Lower leg skin (tissue), 4 donors: ENCODE results near the gene ANKRD13D. TPM values are rescaled to one million over a fixed set of nuclear protein-coding genes. Genes with fewer than 3 reads are reported as not detected.

Source experiments
- DNase-seq, 2 donors: peaks; one replicate each; pipeline ENCODE4 v3.0.0-alpha.2; 2019; ENCODE audit warnings: low spot score in 2 of 2
- H3K4me3 ChIP-seq: fragments of 200-600 bp; sonication (generic); 2 replicates; pipeline ENCODE4 v1.5.1; 2017; ENCODE audit warnings: mild to moderate bottlenecking, low read depth; ENCODE audit not compliant: poor library complexity, severe bottlenecking
- CTCF ChIP-seq, 3 donors: fragments of 450-650 bp; IDR thresholded peaks; one replicate each; pipeline ENCODE4 v1.5.1; 2016; ENCODE audit warnings: antibody characterized with exemption in 3 of 3, mild to moderate bottlenecking in 3 of 3, moderate library complexity in 2 of 3
- POLR2A ChIP-seq, 2 donors: fragments of 450-650 bp; IDR thresholded peaks; one replicate each; pipeline ENCODE4 v1.6.1; 2016 to 2017; ENCODE audit warnings: antibody characterized with exemption in 2 of 2, mild to moderate bottlenecking in 1 of 2, moderate library complexity in 1 of 2
- WGBS, 2 donors: methylation state at CpG; one replicate each; pipeline ENCODE4 v1.1.5; 2018; 5-methylcytosine and 5-hydroxymethylcytosine counted together
- intact Hi-C: fragments of 100-400 bp; cut with DNase I; formaldehyde crosslinking; loops from one replicate; pipeline ENCODE4 v1.15.0; 2023; ENCODE audit warnings: low total_unique reads
- total RNA-seq, 4 donors: library from RNA; depleted of rRNA; stranded (reverse); fragments of >200 nt; gene quantifications; one replicate each; pipeline ENCODE4 v1.1.0, GENCODE V29; 2016

Gene ANKRD13D
- total RNA-seq, 4 donors from 2014 or later = 60.5 to 84.7 (median 72.8) TPM

- TF ChIP-seq POLR2A (IDR thresholded peaks at IDR 0.05) (no peak), CTCF (IDR thresholded peaks at IDR 0.05) (no peak)
- intact Hi-C loops = no loop called here
- H3K4me3 ChIP-seq = no peak overlapping the region
- DNase-seq = no peak
- 26 to 27% methylated on average over 28 of the region's 28 CpGs for whole genome bisulfite sequencing, 2 donors
Observed at GRCh38 chr11:67270256-67271204, 18.6 kb upstream of the ANKRD13D start.

DNA sequence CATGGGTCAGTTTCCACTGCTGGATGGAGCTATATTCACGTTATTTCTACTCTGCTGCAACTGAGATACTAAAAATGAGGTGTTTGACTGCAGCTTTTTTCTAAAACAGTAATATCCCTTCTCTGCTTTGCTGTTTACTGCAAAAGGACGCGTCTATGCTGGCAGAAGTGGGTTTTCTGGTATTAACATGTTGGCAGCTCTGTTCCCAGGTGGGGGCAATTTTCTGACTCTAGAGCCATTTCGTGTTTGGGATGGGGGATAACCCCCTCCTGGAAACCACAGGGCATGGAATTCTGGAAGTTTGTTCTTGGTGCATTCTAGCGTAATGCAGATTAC lies 17.9 kb upstream of the ANKRD13D start:
- intact Hi-C loops = no loop called here
- no peak overlapping the region for H3K4me3 ChIP-seq
- TF ChIP-seq POLR2A (IDR thresholded peaks at IDR 0.05) = no peak
- no peak for TF ChIP-seq CTCF (IDR thresholded peaks at IDR 0.05)
- WGBS, 2 donors = 59 to 71% methylated on average over 5 of the region's 5 CpGs
- no peak for DNase-seq

DNA sequence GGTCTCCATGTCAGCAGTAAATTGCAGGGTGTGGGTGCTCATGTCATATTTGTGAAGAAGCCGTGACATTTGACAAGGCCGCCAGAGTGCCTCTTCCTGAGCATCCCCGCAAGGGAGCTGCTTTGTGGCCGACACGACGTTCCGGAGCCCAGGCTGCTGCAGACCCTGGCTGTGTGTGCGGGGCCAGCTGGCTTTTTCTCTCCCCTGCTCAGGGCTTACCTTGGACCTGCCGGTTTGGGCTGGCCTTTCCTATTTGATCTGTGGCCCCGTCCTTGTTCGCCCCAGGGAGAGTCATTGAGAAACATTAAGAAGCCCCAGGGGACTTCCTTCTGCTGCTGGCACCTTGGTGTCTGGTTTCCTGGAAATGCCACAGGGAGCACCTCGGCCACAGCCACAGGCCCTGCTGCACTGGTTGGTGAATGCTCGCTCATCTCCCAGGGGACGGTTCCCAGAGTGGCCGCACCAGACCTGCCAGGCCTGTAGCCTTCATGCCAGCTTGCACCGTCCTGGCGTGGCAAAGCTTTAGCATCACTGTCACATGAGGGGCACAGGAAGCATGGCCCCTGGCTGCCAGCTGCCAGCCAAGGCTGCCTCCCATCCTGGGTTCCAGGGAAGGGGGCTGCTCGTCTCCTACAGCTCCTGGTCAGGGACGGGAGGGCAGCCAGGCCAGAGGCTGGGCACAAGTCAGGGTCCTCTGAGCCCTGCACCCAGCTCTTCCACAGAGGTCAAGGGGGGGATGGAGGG lies 17.4 kb upstream of the ANKRD13D start:
- intact Hi-C loops = no loop called here
- TF ChIP-seq CTCF (IDR thresholded peaks at IDR 0.05) = no peak
- TF ChIP-seq POLR2A (IDR thresholded peaks at IDR 0.05) = no peak
- 61% methylated on average over 12 to 14 of the region's 19 CpGs for WGBS, 2 donors
- peak in 1 of 2 donors; percentile 81 for DNase-seq
- H3K4me3 ChIP-seq = no peak overlapping the region

DNA sequence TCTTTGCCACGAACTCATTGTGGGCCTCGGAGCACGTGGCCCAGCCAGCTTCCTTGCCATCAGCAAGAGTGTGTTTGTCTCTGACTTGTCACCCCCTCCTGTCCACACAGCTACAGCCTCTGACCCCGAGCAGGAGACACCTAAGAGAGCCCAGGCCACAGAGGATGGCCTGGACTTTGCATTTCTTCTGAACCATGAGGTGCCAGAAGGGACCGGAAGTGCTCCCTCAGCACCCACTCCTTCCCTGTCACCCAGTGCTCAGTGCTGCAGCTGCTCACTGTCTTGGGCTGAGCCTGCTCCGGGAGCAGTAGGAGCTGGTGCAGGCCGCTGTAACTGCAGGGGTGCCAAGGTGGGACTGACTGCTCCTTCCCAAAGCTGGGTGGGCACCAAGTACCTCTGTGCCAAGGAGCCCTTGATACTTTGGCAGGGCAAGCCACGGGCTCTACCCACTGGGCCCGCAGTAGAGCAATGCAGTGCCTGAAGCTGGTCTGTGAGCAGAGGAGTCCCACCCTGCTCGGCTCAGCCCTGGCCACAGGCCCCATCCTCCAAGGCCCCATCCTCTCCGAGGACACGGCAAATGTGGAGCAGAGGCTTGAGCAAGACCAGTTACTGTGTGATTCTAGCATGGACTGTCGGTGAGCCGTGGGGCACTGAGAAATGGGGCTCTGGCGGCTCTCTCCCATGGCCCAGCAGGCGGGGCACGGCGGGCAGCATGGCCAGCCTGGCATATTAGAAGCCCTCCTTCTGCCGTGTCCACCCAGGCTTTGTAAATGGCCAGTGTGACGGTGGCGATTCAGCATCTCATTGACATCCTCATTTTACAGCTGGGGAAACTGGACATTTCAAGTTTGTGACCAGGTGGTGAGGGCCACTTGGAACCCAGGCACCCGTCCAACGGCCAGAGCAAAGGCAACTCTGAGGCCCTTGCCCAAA lies 16.5 kb upstream of the ANKRD13D start:
- WGBS, 2 donors = 61 to 62% methylated on average over 21 to 23 of the region's 23 CpGs
- no peak overlapping the region for H3K4me3 ChIP-seq
- no peak for TF ChIP-seq CTCF (IDR thresholded peaks at IDR 0.05)
- no peak for TF ChIP-seq POLR2A (IDR thresholded peaks at IDR 0.05)
- intact Hi-C loops = no loop called here
- no peak for DNase-seq

- TF ChIP-seq POLR2A (IDR thresholded peaks at IDR 0.05) (no peak), CTCF (IDR thresholded peaks at IDR 0.05) (no peak)
- WGBS, 2 donors = 25 to 31% methylated on average over 11 to 14 of the region's 14 CpGs
- intact Hi-C loops = no loop called here
- peak in 1 of 2 donors; percentile 76 for DNase-seq
- no peak overlapping the region for H3K4me3 ChIP-seq
Observed at GRCh38 chr11:67273260-67273990, 15.7 kb upstream of the ANKRD13D start.
